ENCODE results near the gene CYB5B.

DNA sequence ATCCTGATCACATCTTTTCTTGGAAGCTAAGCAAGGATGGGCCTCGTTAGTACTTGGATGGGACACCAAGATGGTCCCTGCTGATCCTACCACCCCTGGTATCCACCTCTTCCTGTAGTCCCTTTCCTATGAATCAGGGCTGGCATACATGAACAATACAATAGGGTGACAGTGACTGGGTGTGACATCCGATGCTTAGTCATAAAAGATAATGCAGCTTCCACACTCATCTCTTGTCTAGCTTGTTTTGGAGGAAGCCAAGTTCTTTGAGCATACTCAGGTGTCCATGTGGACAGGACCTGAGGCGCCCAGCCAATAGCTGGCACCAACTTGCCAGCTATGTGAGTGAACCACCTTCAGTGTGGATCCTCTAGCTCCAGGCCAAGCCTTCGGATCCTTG is 78.8 kb downstream of the CYB5B start:
- TF ChIP-seq POLR2A (IDR thresholded peaks at IDR 0.05) = no peak
- TF ChIP-seq, protein P1, sequence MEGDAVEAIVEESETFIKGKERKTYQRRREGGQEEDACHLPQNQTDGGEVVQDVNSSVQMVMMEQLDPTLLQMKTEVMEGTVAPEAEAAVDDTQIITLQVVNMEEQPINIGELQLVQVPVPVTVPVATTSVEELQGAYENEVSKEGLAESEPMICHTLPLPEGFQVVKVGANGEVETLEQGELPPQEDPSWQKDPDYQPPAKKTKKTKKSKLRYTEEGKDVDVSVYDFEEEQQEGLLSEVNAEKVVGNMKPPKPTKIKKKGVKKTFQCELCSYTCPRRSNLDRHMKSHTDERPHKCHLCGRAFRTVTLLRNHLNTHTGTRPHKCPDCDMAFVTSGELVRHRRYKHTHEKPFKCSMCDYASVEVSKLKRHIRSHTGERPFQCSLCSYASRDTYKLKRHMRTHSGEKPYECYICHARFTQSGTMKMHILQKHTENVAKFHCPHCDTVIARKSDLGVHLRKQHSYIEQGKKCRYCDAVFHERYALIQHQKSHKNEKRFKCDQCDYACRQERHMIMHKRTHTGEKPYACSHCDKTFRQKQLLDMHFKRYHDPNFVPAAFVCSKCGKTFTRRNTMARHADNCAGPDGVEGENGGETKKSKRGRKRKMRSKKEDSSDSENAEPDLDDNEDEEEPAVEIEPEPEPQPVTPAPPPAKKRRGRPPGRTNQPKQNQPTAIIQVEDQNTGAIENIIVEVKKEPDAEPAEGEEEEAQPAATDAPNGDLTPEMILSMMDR (IDR thresholded peaks at IDR 0.05) = no peak
